ENCODE data around the gene BNIP3.

GRCh38 chr10:132027423-132027983, 45.8 kb upstream of the BNIP3 start:
- TF ChIP-seq, protein P1, sequence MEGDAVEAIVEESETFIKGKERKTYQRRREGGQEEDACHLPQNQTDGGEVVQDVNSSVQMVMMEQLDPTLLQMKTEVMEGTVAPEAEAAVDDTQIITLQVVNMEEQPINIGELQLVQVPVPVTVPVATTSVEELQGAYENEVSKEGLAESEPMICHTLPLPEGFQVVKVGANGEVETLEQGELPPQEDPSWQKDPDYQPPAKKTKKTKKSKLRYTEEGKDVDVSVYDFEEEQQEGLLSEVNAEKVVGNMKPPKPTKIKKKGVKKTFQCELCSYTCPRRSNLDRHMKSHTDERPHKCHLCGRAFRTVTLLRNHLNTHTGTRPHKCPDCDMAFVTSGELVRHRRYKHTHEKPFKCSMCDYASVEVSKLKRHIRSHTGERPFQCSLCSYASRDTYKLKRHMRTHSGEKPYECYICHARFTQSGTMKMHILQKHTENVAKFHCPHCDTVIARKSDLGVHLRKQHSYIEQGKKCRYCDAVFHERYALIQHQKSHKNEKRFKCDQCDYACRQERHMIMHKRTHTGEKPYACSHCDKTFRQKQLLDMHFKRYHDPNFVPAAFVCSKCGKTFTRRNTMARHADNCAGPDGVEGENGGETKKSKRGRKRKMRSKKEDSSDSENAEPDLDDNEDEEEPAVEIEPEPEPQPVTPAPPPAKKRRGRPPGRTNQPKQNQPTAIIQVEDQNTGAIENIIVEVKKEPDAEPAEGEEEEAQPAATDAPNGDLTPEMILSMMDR (IDR thresholded peaks at IDR 0.05; ENCODE audit: borderline replicate concordance, extremely low read depth, low read length, poor library complexity, severe bottlenecking): no peak
- no peak for TF ChIP-seq EZH2 (IDR thresholded peaks at IDR 0.05; ENCODE audit: borderline replicate concordance, low read depth, low read length, severe bottlenecking)
